Right lobe of liver (tissue), 6 donors: ENCODE data around the gene LRCH3. TPM values are rescaled to one million over a fixed set of nuclear protein-coding genes. Genes with fewer than 3 reads are reported as not detected.

ENCODE experiments used
- ATAC-seq, 4 donors: fragments of 200-7000 bp; cut with Tn5 transposase; one replicate each; pipeline ENCODE4 v1.9.1; 2020; ENCODE audit warnings: mild to moderate bottlenecking in 4 of 4, moderate library complexity in 4 of 4
- DNase-seq, 3 donors: peaks; one replicate each; pipeline ENCODE4 v3.0.0-alpha.2; 2020
- H3K27ac ChIP-seq, 3 donors: fragments of 200-600 bp; one replicate each; pipeline ENCODE4 v1.8.0; 2022
- H3K27me3 ChIP-seq, 2 donors: fragments of 200-600 bp; one replicate each; pipeline ENCODE4 v1.8.0; 2022
- H3K36me3 ChIP-seq, 4 donors: fragments of 200-600 bp; sonication (generic) in 1 of 4; one replicate each; pipeline versions ENCODE4 v1.5.1 to v1.8.0; 2017 to 2022; ENCODE audit warnings: control low read depth in 1 of 4
- H3K4me1 ChIP-seq, 4 donors: fragments of 200-600 bp; sonication (generic) in 1 of 4; one replicate each; pipeline versions ENCODE4 v1.5.1 to v1.8.0; 2017 to 2022; ENCODE audit warnings: control low read depth in 1 of 4
- H3K4me3 ChIP-seq, 3 donors: fragments of 200-600 bp; one replicate each; pipeline ENCODE4 v1.8.0; 2022
- H3K9me3 ChIP-seq, 4 donors: fragments of 200-600 bp; sonication (generic) in 1 of 4; one replicate each; pipeline versions ENCODE4 v1.5.1 to v1.8.0; 2017 to 2022; ENCODE audit warnings: control low read depth in 1 of 4
- POLR2A ChIP-seq: fragments of 450-650 bp; IDR thresholded peaks from one replicate; pipeline ENCODE4 v1.6.1; 2017; ENCODE audit warnings: antibody characterized with exemption, mild to moderate bottlenecking
- WGBS: methylation state at CpG from one replicate; pipeline ENCODE4 v1.1.6; 2018; ENCODE audit warnings: low coverage, low lambda C conversion rate; ENCODE audit not compliant: insufficient coverage; ENCODE audit errors: missing lambda C conversion rate; 5-methylcytosine and 5-hydroxymethylcytosine counted together
- intact Hi-C, 2 donors: fragments of 100-400 bp; cut with DNase I; formaldehyde crosslinking; loops; one replicate each; pipeline versions ENCODE4 v1.11.2 to v1.14.1; 2022
- total RNA-seq, 6 experiments: library from RNA; depleted of rRNA in 2 of 6; stranded (reverse); fragments of >200 nt in 2 of 6; fragmentation: NEBNext Ultra II Directional in 3 of 6; extraction: Animal tissue kit (Norgen Biotek cat#: 25700) in 3 of 6; gene quantifications; one replicate each; pipeline versions ENCODE4 v1.1.0 to v1.2.4, GENCODE V29; 2016 to 2023
- TF ChIP-seq, protein P1 (sequence below), 4 donors: fragments of 200-600 bp in 3 of 4; fragments of 450-650 bp in 1 of 4; IDR thresholded peaks; one replicate each; pipeline versions ENCODE4 v1.5.1 to v1.8.0; 2016 to 2022; ENCODE audit warnings: antibody characterized with exemption in 4 of 4, mild to moderate bottlenecking in 2 of 4
- donor health status: DM: no; HTN: yes; CAD: no.
- donor health status: DM: no; HTN: no; CAD: no.
- donor health status: DM: no; HTN: no; CAD: no.
- donor health status: DM: no; HTN: yes; CAD: no.
- donor health status: DM: no; HTN: yes; CAD: no.

The LRCH3 gene
- total RNA-seq, 6 experiments from 2014 or later: 18.8 to 24.2 (median 21.8) TPM

DNA sequence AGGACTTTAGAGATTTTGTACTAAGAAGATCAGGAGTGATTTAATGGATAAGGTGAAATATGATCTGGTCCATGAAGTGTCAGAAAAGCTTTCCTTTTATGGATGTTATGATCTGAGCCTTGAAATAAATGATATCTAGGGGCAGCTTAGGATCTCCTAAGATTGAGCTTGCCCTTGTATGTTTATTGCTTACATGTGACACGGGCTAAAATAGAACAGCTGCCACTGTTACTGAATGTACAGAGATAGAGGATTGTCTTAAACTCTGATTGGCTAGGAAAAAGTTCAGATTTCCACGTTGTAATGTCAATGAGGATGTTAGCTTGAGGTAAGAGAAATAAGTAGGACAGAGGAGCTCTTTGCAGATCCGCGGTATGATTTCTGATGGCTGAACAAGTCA is 32.5 kb upstream of the LRCH3 start:
- no peaks in the 10 kb centered on the region for H3K9me3 ChIP-seq
- intact Hi-C loops: no loop called here
- no peaks in the 10 kb centered on the region for H3K4me1 ChIP-seq
- H3K36me3 ChIP-seq: peaks cover 0 to 39% (median 1%) of the 10 kb centered on the region in 4 donors
- ATAC-seq (no peak), DNase-seq (no peak)
- TF ChIP-seq, protein P1, sequence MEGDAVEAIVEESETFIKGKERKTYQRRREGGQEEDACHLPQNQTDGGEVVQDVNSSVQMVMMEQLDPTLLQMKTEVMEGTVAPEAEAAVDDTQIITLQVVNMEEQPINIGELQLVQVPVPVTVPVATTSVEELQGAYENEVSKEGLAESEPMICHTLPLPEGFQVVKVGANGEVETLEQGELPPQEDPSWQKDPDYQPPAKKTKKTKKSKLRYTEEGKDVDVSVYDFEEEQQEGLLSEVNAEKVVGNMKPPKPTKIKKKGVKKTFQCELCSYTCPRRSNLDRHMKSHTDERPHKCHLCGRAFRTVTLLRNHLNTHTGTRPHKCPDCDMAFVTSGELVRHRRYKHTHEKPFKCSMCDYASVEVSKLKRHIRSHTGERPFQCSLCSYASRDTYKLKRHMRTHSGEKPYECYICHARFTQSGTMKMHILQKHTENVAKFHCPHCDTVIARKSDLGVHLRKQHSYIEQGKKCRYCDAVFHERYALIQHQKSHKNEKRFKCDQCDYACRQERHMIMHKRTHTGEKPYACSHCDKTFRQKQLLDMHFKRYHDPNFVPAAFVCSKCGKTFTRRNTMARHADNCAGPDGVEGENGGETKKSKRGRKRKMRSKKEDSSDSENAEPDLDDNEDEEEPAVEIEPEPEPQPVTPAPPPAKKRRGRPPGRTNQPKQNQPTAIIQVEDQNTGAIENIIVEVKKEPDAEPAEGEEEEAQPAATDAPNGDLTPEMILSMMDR (IDR thresholded peaks at IDR 0.05): no peak
- no peak for TF ChIP-seq POLR2A
- WGBS: 85% methylated on average over 4 of the region's 4 CpGs
- H3K27me3 ChIP-seq: no peaks in the 10 kb centered on the region
- no peak overlapping the region for H3K4me3 ChIP-seq
- no peak overlapping the region for H3K27ac ChIP-seq

DNA sequence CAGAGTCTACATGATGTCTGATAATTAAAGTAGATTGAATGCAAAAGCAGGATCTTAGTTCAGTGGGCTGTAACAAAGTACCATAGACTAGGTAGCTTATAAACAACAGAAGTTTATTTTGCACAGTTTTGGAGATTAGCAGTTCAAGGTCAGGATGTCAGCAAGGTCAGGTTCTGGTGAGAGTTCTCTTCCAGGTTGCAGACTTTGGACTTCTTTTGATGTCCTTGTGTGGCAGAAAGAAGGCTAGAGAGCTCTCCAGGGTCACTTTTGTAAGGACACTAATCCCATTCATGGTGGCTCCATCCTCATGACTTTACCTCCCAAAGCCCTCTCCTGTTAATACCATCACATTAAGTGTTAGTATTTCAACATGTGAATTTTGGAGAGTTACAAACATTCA is 29.3 kb upstream of the LRCH3 start:
- Histone ChIP-seq H3K4me1 (no peaks in the 10 kb centered on the region), H3K36me3 (peaks cover 0 to 44% (median 1%) of the 10 kb centered on the region in 4 donors), H3K4me3 (no peak overlapping the region), H3K27ac (no peak overlapping the region), H3K27me3 (no peaks in the 10 kb centered on the region), H3K9me3 (no peaks in the 10 kb centered on the region)
- DNase-seq: no peak
- no peak for ATAC-seq
- TF ChIP-seq, protein P1 (IDR thresholded peaks at IDR 0.05): no peak
- TF ChIP-seq POLR2A: no peak
- intact Hi-C loops: no loop called here

GRCh38 chr3:197775317-197775716 is 15.7 kb upstream of the LRCH3 start:
- H3K4me3 ChIP-seq: no peak overlapping the region
- no peaks in the 10 kb centered on the region for H3K4me1 ChIP-seq
- DNase-seq (no peak), ATAC-seq (no peak)
- peaks cover 0 to 77% (median 19%) of the 10 kb centered on the region in 4 donors for H3K36me3 ChIP-seq
- no peaks in the 10 kb centered on the region for H3K27me3 ChIP-seq
- WGBS: 89% methylated on average over 7 of the region's 7 CpGs
- no peaks in the 10 kb centered on the region for H3K9me3 ChIP-seq
- no peak for TF ChIP-seq POLR2A
- TF ChIP-seq, protein P1 (IDR thresholded peaks at IDR 0.05): no peak
- intact Hi-C loops: no loop called here
- no peak overlapping the region for H3K27ac ChIP-seq

DNA sequence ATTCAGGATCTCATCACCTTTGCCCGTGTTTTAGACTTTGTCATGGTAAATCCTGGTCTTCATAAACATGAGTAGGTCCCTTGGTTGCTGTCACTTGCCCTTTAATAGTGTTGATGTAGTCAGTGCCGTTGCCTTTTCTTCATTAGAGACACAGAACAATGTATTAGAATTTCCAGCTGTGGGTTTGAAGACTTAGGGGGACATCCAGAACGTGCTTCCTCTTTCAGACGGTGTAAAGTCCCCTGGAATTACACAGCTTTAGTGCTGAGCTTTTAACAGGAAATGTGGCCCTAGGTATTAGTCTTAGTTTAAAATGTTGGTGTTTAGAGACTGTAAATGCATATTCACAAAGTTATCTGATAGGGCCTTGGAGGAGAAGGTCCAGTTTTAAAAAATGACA is 8.8 kb upstream of the LRCH3 start:
- Histone ChIP-seq H3K27ac (no peak overlapping the region), H3K9me3 (no peaks in the 10 kb centered on the region), H3K4me3 (no peak overlapping the region), H3K36me3 (peaks cover 0 to 57% (median 12%) of the 10 kb centered on the region in 4 donors), H3K27me3 (no peaks in the 10 kb centered on the region), H3K4me1 (no peaks in the 10 kb centered on the region)
- intact Hi-C loops: no loop called here
- WGBS: 77% methylated on average over 4 of the region's 4 CpGs
- DNase-seq (no peak), ATAC-seq (no peak)
- TF ChIP-seq POLR2A: no peak
- TF ChIP-seq, protein P1 (IDR thresholded peaks at IDR 0.05): no peak

DNA sequence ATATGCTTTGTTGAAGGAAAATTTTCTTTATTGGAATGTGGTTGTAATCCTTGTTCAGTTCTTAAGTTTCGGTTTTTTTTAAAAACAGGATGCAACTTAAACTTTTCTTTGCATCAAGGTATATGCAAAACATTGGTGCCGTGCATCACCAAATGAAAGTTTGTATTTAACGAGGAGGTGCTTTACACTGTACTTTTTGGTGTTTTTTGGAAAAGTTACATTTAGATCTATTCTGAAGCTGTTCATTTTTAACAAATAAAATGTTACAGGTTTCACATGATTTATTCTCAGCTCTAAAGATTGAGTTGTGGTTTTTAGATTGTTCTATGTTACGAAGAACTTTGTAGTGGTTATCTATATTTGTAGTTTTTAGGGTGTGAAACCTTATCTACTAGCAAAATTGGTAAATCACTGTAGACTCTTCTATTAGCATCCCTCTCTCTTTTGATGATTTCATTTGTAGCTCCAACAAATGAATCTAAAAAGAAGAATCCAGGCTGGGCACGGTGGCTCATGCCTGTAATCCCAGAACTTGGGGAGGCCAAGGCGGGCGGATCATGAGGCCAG is 7.0 kb upstream of the LRCH3 start:
- DNase-seq (no peak), ATAC-seq (no peak)
- WGBS: 88% methylated on average over 7 of the region's 7 CpGs
- TF ChIP-seq POLR2A: no peak
- TF ChIP-seq, protein P1 (IDR thresholded peaks at IDR 0.05): no peak
- Histone ChIP-seq H3K36me3 (peaks cover 0 to 38% (median 6%) of the 10 kb centered on the region in 4 donors), H3K27me3 (no peaks in the 10 kb centered on the region), H3K4me1 (no peaks in the 10 kb centered on the region), H3K9me3 (no peaks in the 10 kb centered on the region), H3K4me3 (no peak overlapping the region), H3K27ac (no peak overlapping the region)
- intact Hi-C loops: no loop called here
